Stimulated activated CD4-positive, alpha-beta T cell treated with anti-CD3 and anti-CD28 coated beads, Interleukin-2, amount 100 ng/mL, for 4 hours (primary cell): ENCODE data around the gene CBLB.
"Not testable (repeated sequence)": the region's sequence is repeated elsewhere in the genome, so short reads cannot be mapped to it uniquely, and the experiment has no call there.

Experiments used
- DNase-seq: peaks from one replicate; pipeline ENCODE4 v3.0.0-alpha.2; 2020; ENCODE audit warnings: low read depth

The CBLB gene

DNA sequence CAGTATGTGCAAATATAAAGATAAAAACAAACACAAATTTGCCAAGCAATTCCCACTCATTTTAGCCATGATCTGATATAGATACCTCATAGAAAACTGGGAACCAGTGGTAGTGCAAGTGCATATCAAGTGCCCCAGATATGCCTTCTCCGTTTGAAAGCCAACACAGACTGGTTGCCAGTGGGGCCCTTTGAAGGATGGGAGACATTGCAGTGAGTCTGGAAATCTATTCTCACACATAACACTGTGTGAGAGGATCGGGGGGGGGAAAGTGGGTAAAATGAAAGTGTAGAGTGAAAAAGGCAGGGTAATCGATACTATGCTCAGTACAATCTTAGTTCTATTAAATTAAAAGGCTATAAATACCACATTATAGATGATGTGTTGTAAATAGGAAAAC lies 83.0 kb downstream of the CBLB start:
- no peak for DNase-seq

DNA sequence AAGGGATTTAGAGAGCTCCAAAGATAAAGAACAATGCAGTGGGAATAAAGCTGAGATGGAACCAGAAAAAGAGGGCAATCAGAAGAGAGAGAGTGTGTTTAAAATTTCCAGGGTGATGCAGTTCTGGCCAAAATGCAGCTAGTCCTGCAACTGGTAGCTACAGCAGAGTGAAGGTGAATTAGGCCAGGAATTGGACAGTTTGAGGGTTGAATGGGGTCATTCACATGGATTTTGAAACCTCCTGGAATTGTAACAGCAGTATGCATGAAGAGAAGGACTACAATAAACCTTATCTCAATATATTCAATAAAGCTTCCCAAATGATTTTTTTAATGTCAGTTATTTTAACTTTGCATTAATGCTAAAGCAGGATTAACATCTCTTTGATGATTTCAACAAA lies 85.2 kb downstream of the CBLB start:
- no peak for DNase-seq

DNA sequence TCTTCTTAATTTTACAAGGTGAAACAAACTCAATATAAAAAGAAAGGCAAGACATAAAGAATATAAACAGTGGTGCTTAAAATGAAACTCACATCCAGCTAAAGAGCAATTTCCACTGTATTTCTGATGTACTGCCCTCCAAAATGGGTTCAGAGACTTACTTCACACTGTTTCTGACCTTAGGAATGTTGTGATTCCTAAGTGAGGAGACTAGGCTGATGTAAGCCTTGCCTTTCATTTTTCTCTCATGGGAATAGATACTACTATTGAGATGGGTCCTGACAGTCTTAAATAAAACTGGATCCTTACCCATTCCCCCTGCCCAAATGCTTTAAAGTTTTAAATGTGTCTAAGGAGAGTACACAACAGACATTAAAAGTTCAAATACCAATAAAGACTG lies 86.9 kb downstream of the CBLB start:
- DNase-seq = no peak

DNA sequence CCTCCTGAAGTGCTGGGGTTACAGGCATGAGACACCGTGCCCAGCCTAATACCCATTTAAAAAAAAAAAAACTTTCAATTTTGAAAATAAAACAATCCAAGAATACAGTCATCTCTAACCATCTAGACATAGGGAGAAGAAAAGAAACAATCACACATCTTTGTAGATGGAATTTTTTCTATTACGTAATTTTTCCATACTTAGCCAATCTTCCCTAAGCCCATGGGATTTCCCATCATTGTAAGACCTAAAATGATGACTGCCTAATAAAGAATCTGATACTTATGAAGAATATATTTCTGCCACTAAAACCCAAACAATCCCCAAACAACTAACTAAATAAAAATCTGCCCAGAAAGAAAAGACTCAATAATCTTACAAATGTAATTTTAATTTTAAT lies 88.7 kb downstream of the CBLB start:
- DNase-seq = no peak

DNA sequence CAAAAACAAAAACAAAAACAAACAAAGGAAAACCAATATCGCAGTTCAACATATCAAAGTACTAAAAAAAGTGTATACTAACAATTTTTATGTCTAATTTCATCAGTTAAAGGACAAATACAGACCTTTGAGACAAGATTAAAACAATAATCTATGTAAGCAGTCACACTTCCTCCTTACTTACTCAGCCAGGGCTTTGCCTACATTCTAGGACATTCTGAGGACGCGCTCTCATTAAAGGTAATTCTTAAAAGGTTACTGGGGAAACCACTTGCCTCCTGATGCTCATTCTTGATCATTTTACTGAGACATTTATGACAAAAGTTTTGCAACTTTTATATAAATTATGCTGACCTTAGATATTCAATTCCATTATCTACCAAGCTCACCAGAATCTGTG lies 93.4 kb downstream of the CBLB start:
- DNase-seq = no peak

GRCh38 chr3:105774444-105775180 lies 94.2 kb downstream of the CBLB start:
- DNase-seq = no peak

DNA sequence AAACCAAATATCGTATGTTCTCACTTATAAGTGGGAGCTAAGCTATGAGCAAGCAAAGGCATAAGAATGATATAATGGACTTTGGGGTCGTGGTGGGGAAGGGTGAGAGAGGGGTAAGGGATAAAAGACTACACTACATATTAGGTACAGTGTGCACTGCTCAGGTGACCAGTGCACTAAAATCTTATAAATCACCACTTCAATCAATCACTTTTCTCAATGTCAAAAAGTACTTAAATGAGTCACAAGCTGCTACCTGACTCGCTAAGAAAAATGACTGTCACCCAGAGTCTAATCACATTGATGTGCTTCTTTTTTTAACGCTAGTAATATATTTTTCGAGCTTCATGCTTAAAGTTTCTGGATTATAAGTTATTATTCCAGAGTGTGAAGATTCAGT lies 95.5 kb downstream of the CBLB start:
- no peak for DNase-seq

DNA sequence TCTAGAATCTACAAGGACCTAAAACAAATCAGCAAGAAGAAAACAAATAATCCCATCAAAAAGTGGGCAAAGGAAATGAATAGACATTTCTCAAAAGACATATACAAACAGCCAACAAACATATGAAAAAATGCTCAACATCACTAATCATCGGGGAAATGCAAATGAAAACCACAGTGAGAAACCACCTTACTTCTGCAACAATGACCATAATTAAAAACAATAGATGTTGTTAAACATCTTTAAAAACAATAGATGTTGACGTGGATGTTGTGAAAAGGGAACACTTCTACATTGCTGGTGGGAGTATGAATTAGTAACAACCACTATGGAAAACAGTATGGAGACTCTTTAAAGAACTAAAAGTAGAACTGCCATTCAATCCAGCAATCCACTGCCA lies 96.2 kb downstream of the CBLB start:
- DNase-seq = no peak

GRCh38 chr3:105771392-105771791 lies 97.4 kb downstream of the CBLB start:
- no peak for DNase-seq

DNA sequence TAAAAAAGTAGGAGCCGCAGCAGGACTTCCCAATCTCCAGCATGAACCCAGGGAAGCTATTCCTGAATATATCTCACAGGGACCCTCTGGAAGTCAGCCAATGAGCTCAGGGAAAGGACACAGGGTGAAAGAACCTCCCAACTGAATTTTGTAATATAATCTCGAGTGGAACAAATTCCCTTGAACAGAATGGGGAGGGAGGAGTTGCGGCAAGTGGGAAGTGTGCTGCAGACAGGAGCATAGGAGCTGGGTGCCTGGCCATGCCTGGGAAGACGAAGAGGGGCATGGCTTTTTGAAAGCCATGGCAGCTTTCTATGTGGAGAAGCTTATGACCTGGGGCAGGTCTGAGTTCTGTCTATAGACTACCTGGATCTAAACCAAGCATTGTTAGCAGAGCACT lies 98.4 kb downstream of the CBLB start:
- DNase-seq = no peak

DNA sequence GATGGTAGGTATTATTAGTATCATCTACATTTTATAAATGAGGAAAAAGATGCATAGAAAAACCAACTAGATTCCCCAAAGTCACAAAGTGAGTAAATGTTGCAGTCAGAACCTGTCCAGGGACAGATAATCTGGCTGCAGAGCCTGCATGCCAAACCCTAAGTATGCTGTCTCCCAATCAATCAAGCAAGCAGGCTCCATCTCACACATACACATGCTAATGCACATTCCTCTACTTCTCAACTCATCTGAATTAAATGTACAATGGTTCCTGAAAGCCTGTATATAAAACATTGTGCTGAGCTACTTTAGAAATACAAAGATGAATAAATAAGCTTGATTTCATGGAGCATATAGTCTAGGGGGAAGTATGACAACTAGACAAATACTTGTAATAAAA lies 101.0 kb downstream of the CBLB start:
- no peak for DNase-seq

DNA sequence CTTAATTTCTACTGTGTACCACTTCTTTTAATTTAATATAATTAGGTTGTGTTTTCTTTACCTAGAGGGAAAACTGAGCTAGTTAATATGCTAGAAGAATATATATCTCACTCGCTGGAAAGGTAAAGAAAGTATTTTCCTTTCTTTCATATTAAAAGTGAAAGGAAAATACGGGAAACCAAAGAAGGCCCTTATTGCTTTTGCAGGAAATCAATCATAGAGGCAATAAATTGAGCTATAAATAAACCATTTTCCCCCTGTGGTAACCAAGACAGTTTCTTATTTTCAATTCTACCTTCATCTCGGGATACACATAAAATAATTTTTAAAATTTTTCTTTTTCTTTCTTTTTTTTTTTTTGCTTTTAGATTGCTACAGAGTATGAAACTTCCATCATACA lies 101.6 kb downstream of the CBLB start:
- no peak for DNase-seq

- DNase-seq = no peak
Measured at GRCh38 chr3:105765308-105765639, 103.5 kb downstream of the CBLB start.

DNA sequence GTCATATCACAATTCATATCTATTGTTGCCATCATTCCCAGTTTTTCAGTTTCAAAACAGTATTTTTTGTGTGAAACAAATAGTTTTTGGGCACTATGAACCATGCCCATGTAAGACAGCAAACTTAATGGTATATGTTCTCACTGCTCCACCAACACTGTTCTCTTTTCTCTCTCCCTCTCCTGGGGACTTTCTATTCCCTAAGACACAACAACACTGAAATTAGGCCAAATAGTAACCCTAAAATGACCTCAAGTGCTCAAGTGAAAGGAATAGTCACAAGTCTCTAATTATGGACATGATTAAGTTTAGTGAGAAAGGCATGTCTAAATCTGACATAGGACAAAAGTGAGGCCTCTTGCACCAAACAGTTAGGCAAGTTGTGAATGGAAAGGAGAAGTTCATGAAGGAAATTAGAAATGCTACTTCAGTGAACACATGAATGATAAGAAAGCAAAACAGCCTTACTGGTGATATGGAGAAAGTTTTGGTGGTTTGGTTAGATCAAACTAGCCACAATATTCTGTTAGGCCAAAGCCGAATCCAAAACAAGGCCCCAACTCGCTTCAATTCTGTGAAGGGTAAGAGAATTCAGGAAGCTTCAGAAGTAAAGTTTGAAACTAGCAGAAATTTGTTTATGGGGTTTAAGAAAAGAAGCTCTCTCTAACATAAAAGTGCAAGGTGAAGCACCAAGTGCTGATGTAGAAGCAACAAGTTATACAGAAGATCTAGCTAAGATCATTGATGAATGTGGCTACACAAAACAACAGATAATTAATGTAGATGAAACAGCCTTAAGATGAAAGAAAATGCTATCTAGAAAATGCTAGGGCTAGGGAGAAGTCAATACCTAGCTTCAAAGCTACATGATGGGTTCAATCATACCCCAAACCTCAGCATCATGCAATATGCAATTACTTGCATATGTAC lies 104.2 kb downstream of the CBLB start:
- no peak for DNase-seq

DNA sequence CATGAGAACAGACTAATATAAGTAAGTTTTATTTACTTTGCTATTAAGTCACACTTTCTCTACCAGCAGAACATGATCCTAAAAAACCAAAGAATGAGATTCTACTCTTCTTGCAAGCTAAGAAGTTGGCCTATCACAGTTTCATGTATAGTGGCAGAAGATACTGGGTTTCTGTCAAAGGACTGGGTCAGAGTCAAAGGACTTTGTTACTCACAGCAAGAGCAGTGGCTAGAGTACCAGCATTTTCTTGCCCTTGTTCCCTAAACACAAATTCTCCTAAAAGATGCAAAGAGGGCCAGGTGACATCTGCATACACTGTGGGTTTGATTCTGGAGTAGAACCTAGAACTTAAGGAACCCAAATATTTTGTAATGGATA lies 105.2 kb downstream of the CBLB start:
- no peak for DNase-seq

DNA sequence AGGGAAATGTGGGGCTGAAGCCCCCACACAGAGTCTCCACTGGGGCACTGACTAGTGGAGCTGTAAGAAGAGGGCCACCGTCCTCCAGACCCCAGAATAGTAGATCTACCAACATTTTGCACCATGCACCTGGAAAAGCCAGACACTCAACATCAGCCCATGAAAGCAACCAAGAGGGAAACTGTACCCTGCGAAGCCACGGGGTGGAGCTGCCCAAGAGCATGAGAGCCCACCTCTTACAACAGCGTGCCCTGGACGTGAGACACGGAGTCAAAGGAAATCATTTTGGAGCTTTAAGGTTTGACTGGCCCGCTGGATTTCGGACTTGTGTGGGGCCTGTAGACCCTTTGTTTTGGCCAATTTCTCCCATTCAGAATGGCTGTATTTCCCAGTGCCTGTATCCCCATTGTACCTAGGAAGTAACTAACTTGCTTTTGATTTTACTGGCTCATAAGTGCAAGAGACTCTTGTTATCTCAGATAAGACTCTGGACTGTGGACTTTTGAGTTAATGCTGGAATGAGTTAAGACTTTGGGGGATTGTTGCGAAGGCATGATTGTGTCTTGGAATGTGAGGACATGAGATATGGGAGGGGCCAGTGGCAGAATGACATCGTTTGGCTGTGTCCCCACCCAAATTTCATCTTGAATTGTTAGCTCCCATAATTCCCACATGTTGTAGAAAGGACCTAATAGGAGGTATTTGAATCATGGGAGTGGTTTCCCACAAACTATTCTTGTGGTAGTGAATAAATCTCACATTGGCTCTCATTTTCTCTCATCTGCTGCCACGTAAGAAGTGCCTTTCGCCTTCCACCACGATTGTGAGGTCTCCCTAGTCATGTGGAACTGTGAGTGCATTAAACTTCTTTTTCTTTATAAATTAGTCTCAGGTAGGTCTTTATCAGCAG lies 105.8 kb downstream of the CBLB start:
- DNase-seq = no peak

DNA sequence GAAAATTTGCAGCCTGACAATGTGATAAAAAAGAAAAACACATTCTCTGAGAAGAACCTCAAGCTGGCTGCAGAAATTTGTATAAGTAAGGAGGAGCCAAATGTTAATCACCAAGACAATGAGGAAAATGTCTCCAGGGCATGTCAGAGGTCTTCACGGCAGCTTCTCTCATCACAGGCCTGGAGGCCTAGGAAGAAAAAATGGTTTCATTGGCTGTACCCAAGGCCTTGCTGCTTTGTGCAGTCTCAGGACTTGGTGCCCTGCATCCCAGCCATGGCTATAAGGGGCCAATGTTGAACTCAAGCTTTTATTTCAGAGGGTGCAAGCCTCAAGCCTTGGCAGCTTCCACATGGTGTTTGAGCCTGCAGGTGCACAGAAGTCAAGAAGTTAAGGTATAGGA lies 106.6 kb downstream of the CBLB start:
- not testable (repeated sequence) for DNase-seq

GRCh38 chr3:105759442-105760078 lies 109.3 kb downstream of the CBLB start:
- no peak for DNase-seq

DNA sequence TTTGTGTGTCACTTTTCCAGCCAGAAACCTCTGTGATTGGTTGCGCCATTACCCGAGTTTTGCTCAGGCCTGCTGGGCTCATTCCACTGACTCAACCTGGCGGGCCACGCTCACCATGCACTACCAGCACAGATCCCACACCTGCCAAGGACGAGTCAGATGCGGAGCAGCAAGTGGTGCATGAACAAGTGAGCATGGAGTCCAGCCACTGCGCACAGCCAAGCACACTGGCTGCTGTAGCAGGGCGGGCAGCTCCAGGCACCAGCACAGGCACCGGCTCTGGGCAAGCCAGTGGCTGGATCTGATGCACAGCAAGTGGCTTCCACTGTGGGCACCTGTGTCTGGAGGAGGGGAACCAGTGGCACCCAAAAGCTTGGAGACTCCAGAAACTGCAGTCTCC lies 110.4 kb downstream of the CBLB start:
- no peak for DNase-seq

- no peak for DNase-seq
Measured at GRCh38 chr3:105755121-105755886, 113.5 kb downstream of the CBLB start.

- no peak for DNase-seq
Measured at GRCh38 chr3:105752791-105753415, 115.9 kb downstream of the CBLB start.
